CD4-positive, alpha-beta T cell treated with Interleukin-15 for 4 hours (primary cell): Measurements from ENCODE around the gene DUSP9.

Source experiments
- DNase-seq: peaks from one replicate; pipeline ENCODE4 v3.0.0-alpha.2; 2020; ENCODE audit warnings: low spot score

Gene DUSP9

DNA sequence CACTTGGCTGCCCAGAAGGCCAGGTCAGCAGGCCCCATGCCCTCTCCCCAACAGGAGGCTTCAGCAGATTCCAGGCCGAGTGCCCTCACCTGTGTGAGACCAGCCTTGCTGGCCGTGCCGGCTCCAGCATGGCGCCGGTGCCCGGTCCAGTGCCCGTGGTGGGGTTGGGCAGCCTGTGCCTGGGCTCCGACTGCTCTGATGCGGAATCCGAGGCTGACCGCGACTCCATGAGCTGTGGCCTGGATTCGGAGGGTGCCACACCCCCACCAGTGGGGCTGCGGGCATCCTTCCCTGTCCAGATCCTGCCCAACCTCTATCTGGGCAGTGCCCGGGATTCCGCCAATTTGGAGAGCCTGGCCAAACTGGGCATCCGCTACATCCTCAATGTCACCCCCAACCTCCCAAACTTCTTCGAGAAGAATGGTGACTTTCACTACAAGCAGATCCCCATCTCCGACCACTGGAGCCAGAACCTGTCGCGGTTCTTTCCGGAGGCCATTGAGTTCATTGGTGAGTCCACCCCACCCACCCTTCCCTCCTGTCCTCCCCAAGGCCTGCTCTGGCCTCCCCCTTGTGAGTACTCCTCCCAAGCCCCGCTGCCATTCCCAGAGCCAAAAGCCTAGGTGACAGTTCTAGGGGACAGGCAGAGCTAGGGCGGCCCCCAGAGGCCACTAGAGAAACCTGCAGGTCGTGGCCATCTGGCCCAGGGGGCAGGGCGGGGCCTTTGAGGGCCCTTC, 2.3 kb downstream of the DUSP9 start:
- DNase-seq, result peak; percentile 28

DNA sequence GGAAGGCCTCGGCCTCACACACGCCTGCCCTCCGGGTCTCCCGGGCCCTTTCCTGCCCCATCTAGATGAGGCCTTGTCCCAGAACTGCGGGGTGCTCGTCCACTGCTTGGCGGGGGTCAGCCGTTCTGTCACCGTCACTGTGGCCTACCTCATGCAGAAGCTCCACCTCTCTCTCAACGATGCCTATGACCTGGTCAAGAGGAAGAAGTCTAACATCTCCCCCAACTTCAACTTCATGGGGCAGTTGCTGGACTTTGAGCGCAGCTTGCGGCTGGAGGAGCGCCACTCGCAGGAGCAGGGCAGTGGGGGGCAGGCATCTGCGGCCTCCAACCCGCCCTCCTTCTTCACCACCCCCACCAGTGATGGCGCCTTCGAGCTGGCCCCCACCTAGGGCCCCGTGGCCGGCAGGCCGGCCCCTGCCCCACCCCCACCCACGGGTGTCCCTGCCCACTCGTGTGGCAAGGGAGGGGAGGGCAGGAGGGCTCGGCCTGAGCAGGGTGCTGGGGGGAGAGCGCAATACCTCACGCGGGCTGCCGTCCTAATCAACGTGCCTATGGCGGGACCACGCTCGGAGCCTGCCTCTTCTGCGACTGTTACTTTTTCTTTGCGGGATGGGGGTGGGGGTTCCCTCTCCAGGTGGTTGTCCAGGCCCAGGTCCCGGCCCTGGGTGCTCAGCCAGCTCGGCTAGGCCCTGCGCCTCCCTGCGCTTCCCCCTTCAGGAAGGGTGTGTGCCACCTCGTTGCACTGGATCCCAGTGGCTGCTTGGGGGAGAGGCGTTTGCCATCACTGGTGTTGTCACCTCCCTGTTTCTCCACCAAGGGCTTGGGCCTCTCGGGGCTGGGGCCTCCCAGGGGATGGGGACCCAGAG, 3.1 kb downstream of the DUSP9 start:
- DNase-seq, result no peak

DNA sequence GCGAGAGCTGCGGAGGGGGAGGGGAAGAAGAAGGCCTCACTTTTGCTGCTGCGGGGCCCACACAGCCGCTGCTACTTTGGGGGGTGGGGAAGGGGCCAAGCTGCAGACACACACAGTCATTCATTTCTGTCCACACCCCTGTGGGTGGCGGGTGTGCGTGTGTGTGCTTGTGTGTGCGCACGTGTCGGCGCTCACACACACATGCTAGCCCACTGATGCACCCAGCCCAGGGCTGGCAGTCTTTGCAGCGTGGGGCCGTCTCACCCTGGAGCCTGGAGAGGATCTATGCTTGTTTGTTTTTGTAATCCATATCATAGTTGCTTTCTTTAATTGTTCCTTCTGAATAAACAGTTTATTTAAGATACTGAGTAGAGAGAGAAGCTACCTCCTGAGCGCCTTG, 4.0 kb downstream of the DUSP9 start:
- DNase-seq, result no peak

DNA sequence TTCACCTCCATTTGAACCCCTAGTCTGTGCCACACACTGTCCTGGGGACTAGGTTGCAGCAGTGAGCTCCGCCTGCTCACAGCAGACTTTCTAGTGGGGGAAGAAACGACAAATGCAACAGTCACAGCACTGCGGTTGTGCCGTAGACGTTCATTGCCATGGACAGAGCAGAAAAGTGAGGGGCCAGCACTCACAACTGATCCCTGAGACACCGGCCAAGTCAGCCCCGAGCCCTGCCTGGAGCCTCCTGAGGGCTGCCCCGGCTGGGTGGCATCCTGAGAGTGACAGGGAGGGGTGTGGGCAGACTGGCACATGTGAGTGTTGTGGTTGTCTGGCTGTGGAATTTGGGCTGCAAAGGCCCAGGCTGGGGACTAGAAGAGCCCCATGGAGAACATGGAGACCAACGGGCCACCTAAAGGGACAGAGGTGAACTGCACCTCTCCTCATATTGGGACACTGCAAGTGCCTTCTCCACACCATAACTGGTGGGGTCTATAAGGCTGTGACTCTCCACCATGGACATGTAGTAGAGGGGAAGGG, 4.6 kb downstream of the DUSP9 start:
- DNase-seq, result no peak

DNA sequence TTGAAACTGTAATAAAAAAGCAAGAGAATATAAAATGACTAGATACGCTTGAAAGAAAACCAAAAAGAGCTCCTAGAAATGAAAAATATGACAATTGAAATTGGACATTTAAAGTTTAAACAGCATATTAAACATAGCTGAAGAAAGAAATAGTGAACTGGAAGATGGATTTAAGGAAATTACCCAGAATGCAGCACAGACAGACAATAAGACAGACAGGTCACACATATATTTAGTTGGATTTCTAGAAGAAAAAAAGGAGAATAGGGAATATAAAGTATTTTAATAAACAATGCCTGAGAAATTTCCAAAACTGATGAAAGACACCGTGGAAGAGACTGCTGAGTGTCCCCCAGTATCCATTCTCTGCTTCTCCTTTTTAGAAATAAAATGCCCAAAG, 6.6 kb downstream of the DUSP9 start:
- no peak for DNase-seq

DNA sequence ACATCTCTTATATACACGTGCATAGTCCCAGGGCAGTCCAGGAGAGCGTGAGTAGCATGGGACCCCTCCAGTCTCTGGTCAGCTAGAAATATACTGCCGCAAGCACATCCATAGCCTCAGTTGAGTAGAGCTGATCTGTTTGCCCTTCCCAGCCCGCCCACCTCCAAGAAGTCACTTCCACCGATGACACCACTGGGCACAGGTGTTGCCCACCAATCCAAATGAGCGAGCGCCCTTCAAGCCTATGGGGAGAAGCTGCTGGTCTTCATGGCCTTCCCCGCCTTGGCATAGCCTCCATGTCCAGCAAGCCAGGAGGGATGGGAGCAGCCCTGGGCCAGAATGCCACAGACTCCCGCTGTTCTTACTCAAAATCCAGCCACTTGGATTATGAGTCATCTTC, 10.2 kb downstream of the DUSP9 start:
- no peak for DNase-seq

DNA sequence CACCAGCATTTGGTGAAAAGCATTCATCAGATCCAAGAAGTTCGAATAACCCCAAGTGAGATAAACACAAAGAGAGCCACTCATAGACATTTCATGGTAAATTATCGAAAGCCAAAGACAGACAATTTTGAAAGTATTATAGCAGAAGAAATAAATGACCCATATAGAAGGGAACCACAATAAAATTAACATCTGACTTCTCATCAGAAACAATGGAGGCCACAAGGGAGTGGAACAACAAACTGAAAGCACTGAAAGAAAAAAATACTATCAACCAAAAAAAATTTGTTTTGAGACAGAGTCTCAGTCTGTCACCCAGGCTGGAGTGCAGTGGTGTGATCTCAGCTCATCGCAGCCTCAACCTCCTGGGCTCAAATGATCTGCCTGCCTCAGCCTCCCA, 12.3 kb downstream of the DUSP9 start:
- no peak for DNase-seq

DNA sequence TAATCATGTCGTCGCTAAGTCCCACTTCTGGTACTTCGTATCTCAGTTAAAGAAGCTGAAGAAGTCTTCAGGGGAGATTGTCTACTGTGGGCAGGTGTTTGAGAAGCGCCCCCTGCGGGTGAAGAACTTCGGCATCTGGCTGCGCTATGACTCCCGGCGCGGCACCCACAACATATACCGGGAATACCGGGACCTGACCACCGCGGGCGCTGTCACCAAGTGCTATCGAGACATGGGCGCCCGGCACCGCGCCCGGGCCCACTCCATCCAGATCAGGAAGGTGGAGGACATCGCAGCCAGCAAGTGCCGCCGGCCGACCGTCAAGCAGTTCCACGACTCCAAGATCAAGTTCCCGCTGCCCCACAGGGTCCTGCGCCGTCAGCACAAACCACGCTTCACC, 15.3 kb downstream of the DUSP9 start:
- DNase-seq, result peak; percentile 48

DNA sequence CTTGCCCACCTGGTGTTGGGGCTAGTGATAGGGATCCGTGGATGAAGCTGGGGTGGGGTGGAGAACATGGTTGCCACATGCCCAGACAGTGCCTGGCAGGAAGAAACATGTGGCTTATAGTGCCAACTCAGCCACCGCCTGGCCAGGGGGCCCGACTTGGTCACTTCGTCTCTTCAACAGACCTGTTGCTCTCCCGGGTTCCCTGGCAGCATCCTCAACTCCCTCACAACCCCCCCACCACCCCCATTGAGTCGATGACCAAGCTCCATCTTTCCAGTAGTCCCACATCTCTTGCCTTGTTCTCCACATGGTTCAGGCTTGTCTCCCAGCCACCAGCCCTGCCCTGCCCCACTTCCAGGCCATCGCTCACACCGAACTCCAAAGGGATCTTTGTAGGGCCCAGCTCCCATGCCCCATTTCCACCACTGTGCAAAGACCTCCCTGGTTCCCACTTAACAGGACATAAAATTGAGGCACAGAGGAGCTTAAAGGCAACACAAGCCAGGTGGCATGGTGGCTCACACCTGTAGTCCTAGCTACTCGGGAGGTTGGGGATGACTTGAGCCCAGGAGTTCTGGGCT, 18.8 kb downstream of the DUSP9 start:
- no peak for DNase-seq

DNA sequence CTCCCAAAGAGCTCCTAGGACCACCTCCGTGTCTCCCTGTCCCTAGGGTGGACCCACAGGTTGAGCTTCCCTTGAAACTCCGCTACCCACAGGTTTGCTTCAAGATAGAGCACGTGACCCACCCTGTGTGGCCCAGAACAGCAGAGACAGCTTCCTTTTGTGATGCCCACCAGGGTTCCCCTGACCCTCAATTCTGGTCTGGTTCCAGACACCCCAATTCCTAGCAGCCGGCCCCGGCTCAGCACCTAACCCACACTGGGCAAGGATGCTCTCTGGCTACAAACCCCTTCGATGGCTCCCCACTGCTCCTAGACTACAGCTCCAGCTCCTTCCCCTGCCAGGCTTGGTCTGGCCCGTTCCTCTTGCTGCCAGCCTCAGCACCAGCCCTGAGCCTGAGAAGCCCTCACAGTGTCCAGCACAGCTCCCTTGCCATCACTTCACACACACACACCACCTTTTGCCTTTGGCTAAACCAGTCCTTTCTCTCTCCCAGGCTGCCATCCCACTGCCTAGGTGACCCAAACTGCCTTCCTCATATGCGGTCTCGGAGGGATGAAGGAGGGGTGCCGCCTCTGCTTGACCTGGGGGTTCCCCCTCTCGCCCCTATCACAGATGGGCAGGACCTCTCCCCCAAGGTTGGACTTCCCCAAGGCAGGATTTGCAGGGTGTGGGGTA, 20.4 kb downstream of the DUSP9 start:
- no peak for DNase-seq

DNA sequence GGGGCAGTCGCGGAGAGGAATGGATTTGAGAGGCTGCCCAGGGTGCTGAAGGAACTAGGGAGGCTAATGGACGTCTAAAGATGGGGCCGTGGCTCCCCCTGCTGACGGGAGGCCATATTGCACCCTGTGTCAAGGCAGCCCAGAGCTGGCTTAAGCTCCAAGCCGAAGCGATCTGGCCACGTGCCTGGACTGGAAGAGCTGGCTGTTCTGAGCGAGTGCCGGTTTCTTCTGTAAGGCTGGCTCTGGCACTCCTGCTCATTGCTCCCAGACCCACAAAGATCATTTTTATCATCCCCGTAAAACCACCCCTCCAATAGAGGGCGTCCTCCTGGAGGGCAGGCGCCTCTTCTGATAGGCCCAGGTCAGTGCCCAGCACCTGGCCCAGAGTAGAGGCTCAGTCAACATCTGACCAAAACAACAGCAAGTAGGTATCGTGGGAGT, 21.0 kb downstream of the DUSP9 start:
- DNase-seq, result peak; percentile 73

DNA sequence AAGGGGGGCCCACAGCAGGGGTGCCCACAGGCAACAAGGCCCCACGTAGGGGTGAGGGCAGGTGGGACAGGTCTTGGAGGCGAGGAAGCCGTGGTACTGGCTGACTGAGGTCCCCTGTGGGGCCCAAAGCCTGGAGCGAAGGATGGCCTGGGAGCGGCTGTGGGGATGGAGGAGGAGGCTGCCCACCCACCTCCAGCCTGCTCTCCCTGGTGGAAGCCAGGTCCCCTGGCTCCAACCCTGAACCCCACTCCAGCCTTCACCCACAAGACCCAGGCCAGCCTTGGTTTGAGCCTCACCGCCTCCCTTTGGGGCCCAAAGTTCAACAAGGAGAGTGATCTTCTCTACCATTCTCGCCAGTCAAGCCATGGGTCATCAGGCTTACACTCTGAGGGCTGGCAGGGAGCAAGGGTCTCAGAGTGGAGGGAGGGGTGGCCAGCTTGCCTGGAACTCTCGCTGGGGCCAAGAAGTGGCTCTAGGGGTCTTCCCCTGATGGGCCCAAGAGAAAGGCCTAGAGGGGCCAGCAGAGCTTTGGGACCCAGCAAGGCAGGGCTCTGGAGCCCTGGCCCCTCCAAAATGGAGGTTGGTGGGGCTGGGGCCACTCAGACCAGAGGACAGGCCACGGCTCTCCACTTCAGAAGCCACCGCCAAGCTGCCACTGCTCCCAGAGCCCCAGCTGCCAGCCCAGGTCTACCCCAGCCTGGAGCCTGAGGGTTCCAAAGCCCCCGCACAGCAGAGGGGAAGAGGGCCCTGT, 21.6 kb downstream of the DUSP9 start:
- DNase-seq, result no peak

DNA sequence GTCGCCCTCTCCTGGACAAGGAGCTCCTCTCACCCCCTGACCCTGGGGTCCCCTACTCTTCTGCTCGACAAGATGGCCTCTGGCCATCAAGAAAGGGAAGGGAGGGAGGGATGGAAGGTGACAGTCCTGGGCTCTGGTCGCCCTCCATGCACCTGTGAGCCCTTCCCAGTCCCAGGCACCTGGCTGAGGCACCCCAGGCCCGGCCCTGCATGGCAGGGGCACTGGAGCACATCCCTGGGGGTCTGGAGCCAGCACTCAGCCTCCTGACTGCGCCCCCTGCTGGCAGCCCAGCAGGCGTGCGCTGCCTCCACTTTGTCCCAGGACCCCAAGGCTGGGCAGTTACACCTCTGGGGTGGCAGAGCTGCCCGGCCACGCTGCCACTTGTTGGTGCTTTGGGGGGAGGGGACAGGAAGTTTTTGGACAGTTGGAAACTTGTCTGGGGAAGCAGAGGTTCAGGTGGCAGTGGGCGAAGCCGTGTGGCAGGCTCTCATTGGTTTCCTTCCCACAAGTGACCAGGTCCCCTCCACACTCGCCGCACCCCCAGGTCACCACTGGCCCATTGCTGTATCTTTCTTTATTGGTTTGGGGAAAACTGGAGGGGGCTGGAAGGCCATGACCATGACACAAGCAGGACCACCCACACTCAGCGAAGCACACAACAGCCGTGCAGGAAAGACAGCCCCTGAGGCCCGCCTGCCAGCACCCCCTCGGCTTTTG, 22.3 kb downstream of the DUSP9 start:
- DNase-seq, result peak; percentile 16

DNA sequence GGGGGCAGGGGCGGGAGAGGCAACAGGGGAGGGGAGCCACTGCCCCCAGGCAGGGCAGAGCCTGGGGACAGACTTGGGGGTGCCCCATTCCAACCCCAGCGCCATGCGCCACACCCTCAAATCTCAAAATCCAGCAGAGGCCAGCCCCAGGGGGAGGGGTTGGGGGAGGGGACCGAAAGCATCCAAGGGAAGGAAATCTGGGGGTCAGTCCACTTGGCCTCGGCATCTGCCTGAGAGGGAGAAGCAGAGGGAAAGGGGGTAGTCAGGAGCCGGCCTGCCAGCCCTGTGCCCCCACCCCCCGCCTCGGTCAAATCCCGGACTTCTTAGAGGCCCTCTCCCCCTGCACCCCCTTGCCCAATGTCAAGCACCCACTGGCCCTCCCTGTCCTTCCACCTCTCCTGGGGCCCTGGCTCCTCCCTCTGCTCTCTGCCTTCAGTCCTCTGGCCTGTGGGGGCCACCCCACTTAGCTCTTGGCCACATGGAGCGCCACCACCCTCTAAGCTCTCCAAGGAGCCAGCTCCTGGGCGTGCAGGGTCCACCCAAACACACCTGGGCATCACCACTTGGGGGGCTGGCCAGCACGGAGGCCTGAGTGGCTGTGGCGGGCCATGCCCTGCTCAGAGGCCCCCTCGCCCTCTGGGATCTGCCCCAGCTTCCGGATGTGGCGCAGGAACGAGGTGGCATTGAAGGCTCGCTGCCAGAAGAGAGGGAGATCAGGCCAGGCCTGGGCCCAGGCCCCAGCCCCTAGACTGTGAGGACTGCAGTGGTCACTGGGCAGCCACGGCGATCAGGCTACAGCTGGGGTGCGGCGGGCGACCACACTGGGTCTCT, 23.1 kb downstream of the DUSP9 start:
- no peak for DNase-seq

DNA sequence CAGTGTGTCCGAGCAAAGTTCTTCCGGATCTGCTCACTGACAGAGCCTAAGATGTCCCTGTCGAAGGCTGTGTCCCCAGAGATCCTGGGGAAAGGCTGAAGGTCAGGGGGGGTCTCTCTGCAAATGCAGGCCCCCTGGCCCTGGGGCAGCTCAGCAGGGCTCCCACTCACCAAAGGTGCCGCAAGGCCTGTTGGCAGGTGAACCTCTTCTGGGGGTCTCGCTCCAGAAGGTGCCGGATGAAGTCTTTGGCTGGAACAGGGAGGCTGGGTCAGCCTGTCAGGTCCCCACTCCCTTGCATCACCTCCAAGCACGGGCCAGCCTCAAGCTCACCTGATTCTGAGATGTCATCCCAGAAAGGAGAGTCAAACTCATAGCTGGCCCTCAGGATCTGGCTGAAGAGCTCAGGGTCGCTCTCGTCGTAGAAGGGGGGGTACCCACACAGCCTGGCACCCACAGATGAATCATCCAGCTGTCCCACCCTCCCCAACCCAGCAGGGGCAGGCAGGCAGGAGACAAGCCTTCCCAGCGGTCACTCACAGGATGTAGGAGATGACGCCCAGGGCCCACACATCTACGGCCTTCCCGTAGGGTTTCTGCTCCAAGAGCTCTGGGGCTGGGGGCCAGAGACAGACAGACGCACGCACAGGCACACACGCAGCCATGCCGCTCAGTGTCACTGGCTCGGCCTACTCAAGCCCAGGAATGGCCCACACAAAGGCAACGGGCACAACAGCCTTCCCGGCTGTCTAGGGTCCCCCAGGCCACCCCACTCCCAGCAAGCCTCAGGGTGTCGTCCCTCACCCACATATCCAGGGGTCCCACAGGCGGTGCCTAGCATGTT, 24.0 kb downstream of the DUSP9 start:
- no peak for DNase-seq

DNA sequence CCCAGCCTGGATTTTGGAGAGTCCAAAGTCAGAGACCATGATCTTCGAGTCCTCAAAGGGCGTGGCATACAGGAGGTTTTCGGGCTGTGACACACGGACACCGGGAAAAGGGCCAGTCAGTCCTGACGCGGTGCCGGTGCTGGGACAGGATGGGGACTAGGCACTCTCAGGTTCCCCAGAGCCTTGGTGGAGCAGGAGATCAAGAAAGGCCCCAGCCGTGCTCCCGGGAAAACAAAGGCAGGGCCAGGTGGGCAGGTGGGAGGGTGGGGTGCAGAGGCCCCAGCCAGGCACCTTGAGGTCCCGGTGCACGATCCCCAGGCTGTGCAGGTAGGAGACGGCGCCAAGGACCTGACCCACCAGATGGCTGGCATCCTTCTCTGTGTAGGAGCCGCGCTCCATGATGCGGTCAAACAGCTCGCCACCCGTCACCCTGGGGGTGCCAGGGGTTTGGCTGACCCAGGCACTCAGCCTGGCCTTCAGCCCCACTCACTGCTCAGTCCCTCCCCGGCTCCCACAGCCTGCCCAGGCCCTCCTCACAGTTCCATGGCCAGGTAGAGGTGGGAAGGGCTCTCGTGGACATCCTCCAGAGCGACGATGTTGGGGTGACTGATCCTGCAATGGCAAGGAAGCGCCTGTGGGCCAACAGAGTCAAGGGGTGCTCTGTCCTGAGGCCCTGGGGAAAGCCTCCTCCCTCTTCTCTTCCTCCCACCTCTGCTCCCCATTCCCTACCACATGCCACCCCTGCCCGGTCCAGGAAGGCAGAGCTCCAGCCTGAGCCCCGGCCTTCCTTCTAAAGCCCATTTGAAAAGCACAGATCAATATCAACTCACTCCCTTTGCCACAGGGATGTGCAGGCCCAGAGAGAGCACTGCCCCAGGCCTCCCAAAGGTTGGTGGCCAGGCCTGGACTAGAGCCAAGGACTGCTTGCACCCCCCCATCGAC, 24.9 kb downstream of the DUSP9 start:
- no peak for DNase-seq

DNA sequence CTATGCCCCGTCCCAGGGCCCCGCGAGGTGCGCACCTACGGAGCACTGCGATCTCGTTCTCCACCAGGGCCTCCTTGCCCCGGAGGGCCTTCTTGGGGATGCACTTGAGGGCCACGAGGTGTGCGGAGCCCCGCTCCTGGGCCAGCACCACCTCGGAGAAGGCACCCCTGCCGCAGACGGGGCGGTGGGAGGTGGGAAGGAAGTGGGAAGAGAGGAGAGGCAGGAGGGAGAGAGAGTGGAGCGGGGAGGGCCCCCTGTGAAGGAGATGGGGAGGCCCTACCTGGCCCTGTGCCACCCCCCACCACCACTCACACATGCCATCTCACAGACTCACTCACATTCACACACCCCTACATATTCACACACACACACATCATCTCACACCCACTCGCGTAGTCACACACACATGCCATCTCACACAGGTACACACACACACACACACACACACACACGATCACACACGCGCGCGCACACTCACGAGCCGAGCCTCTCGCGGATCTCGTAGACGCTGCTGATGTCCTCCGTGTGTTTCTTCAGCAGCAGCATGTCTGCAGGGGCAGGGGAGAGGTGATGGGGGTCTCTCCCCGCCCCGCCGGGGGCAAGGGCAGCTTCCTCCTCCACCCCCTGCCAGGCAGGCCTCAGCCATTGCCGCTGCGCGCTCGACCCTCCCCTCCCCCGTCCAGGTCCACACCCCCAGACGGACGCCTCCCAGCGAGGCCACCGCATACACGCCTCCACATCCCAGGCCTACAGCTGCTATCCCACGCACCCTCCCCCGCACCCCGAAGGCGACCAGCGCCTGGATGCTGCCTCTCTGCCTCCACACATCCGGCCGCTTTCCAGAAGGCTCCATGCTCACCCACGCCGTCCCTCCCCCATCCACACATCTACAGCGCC, 25.8 kb downstream of the DUSP9 start:
- DNase-seq, result no peak
